ENCODE measurements around the gene OR6S1.

Gene OR6S1

GRCh38 chr14:20662968-20663732, 21.7 kb upstream of the OR6S1 start (continued):
- TF ChIP-seq ZNF521 (tag by site-specific recombination; IDR thresholded peaks at IDR 0.05) (no peak), WT1 (tag by site-specific recombination; IDR thresholded peaks at IDR 0.05) (peak; percentile 47; the same call in 1 of the 2 replicates), ZBTB20 (tag by site-specific recombination; IDR thresholded peaks at IDR 0.05) (peak; percentile 65; the same call in 1 of the 2 replicates), IKZF3 (tag by site-specific recombination; IDR thresholded peaks at IDR 0.05) (peak; percentile 85), ZNF341 (tag by site-specific recombination; IDR thresholded peaks at IDR 0.05; ENCODE audit: low read depth) (peak; percentile 82), ZNF629 (tag by site-specific recombination; IDR thresholded peaks at IDR 0.05) (peak; percentile 77; the same call in 1 of the 2 replicates), OSR2 (tag by site-specific recombination; IDR thresholded peaks at IDR 0.05) (no peak), ZNF280C (tag by site-specific recombination; IDR thresholded peaks at IDR 0.05) (no peak), ZNF623 (tag by site-specific recombination; IDR thresholded peaks at IDR 0.05) (peak; percentile 24), KLF16 (tag by site-specific recombination; IDR thresholded peaks at IDR 0.05) (peak; percentile 74), ZSCAN30 (tag by site-specific recombination; IDR thresholded peaks at IDR 0.05) (peak; percentile 86), ZNF223 (tag by site-specific recombination; IDR thresholded peaks at IDR 0.05) (no peak), ZBTB17 (tag by site-specific recombination; IDR thresholded peaks at IDR 0.05) (peak; percentile 97), ZNF837 (tag by site-specific recombination; IDR thresholded peaks at IDR 0.05) (peak; percentile 81; the same call in 1 of the 2 replicates), TSHZ1 (tag by site-specific recombination; IDR thresholded peaks at IDR 0.05; ENCODE audit: borderline replicate concordance) (peak; percentile 61; the same call in 1 of the 2 replicates), YY1 (tag by site-specific recombination; IDR thresholded peaks at IDR 0.05) (peak; percentile 75), ZNF785 (tag by site-specific recombination; IDR thresholded peaks at IDR 0.05) (0 out of 2 replicates have a peak, but pooled peaks have one; percentile 47), ZNF24 (tag by site-specific recombination; IDR thresholded peaks at IDR 0.05) (peak; percentile 96), ZNF792 (tag by site-specific recombination; IDR thresholded peaks at IDR 0.05) (no peak), ZNF843 (tag by site-specific recombination; IDR thresholded peaks at IDR 0.05) (peak; percentile 35; the same call in 1 of the 2 replicates), SCRT1 (tag by site-specific recombination; IDR thresholded peaks at IDR 0.05; ENCODE audit: borderline replicate concordance) (peak; percentile 33; the same call in 1 of the 2 replicates), BCL11A (tag by site-specific recombination; IDR thresholded peaks at IDR 0.05; ENCODE audit: low read depth) (peak; percentile 69; the same call in 1 of the 2 replicates), ZEB2 (tag by site-specific recombination; IDR thresholded peaks at IDR 0.05) (peak; percentile 99), ZNF398 (tag by site-specific recombination; IDR thresholded peaks at IDR 0.05) (peak; percentile 94), ZBTB44 (tag by site-specific recombination; IDR thresholded peaks at IDR 0.05) (peak; percentile 83), ZNF561 (tag by site-specific recombination; IDR thresholded peaks at IDR 0.05; ENCODE audit: borderline replicate concordance) (peak; percentile 96), INSM2 (tag by site-specific recombination; IDR thresholded peaks at IDR 0.05) (peak; percentile 81; the same call in 1 of the 2 replicates), MEIS1 (CRISPR knock-in tag; IDR thresholded peaks at IDR 0.05; ENCODE audit: borderline replicate concordance) (no peak), ZNF2 (tag by site-specific recombination; IDR thresholded peaks at IDR 0.05) (peak; percentile 92)

Data from HEK293 (cell line).